WTC11 (cell line): ENCODE results near the gene GPRIN3.

ENCODE experiments used
- CREB1 ChIP-seq: sonication (generic); formaldehyde crosslinking; IDR thresholded peaks from 2 replicates; pipeline ENCODE4 v1.8.0; 2023; ENCODE audit warnings: mild to moderate bottlenecking, missing genetic modification reagents
- FOXJ3 ChIP-seq: sonication (generic); formaldehyde crosslinking; IDR thresholded peaks from 2 replicates; pipeline ENCODE4 v1.9.0; 2021; ENCODE audit warnings: missing genetic modification reagents, mild to moderate bottlenecking, borderline replicate concordance
- IRF2 ChIP-seq: sonication (generic); formaldehyde crosslinking; IDR thresholded peaks from 2 replicates; pipeline ENCODE4 v1.8.0; 2022; ENCODE audit warnings: low read depth, missing genetic modification reagents, borderline replicate concordance
- MAX ChIP-seq: sonication (generic); formaldehyde crosslinking; IDR thresholded peaks from 2 replicates; pipeline ENCODE4 v1.8.0; 2022; ENCODE audit warnings: mild to moderate bottlenecking, missing genetic modification reagents
- MYBL2 ChIP-seq: sonication (generic); formaldehyde crosslinking; IDR thresholded peaks from 2 replicates; pipeline ENCODE4 v1.8.1; 2023; ENCODE audit warnings: mild to moderate bottlenecking, moderate library complexity, missing genetic modification reagents
- NR2C2 ChIP-seq: sonication (generic); formaldehyde crosslinking; IDR thresholded peaks from 2 replicates; pipeline ENCODE4 v1.8.0; 2022; ENCODE audit warnings: mild to moderate bottlenecking, missing genetic modification reagents
- ZNF423 ChIP-seq: fragments of 250-450 bp; sonication (Bioruptor Pico); IDR thresholded peaks from 2 replicates; pipeline ENCODE4 v2.1.2; 2022; ENCODE audit warnings: mild to moderate bottlenecking, moderate library complexity
- TF ChIP-seq, protein P1 (sequence below): fragments of 200-600 bp; IDR thresholded peaks from 2 replicates; pipeline ENCODE4 v1.8.0; 2022; ENCODE audit warnings: antibody characterized with exemption
- TF ChIP-seq, protein P2 (sequence below): sonication (generic); formaldehyde crosslinking; IDR thresholded peaks from 2 replicates; pipeline ENCODE4 v1.8.0; 2022; ENCODE audit warnings: mild to moderate bottlenecking, missing genetic modification reagents
- TF ChIP-seq, protein P3 (sequence below): sonication (generic); formaldehyde crosslinking; IDR thresholded peaks from 2 replicates; pipeline ENCODE4 v1.8.1; 2023; ENCODE audit warnings: mild to moderate bottlenecking, missing genetic modification reagents, moderate library complexity

- TF ChIP-seq CREB1 (CRISPR knock-in tag) (no peak), MAX (CRISPR knock-in tag) (no peak), IRF2 (CRISPR knock-in tag) (no peak), FOXJ3 (CRISPR knock-in tag) (no peak), MYBL2 (CRISPR knock-in tag) (no peak), ZNF423 (CRISPR knock-in tag) (no peak), NR2C2 (CRISPR knock-in tag) (no peak)
- TF ChIP-seq, protein P1, sequence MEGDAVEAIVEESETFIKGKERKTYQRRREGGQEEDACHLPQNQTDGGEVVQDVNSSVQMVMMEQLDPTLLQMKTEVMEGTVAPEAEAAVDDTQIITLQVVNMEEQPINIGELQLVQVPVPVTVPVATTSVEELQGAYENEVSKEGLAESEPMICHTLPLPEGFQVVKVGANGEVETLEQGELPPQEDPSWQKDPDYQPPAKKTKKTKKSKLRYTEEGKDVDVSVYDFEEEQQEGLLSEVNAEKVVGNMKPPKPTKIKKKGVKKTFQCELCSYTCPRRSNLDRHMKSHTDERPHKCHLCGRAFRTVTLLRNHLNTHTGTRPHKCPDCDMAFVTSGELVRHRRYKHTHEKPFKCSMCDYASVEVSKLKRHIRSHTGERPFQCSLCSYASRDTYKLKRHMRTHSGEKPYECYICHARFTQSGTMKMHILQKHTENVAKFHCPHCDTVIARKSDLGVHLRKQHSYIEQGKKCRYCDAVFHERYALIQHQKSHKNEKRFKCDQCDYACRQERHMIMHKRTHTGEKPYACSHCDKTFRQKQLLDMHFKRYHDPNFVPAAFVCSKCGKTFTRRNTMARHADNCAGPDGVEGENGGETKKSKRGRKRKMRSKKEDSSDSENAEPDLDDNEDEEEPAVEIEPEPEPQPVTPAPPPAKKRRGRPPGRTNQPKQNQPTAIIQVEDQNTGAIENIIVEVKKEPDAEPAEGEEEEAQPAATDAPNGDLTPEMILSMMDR, result no peak
- TF ChIP-seq, protein P2, sequence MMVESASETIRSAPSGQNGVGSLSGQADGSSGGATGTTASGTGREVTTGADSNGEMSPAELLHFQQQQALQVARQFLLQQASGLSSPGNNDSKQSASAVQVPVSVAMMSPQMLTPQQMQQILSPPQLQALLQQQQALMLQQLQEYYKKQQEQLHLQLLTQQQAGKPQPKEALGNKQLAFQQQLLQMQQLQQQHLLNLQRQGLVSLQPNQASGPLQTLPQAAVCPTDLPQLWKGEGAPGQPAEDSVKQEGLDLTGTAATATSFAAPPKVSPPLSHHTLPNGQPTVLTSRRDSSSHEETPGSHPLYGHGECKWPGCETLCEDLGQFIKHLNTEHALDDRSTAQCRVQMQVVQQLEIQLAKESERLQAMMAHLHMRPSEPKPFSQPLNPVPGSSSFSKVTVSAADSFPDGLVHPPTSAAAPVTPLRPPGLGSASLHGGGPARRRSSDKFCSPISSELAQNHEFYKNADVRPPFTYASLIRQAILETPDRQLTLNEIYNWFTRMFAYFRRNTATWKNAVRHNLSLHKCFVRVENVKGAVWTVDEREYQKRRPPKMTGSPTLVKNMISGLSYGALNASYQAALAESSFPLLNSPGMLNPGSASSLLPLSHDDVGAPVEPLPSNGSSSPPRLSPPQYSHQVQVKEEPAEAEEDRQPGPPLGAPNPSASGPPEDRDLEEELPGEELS (CRISPR knock-in tag), result no peak
- TF ChIP-seq, protein P3, sequence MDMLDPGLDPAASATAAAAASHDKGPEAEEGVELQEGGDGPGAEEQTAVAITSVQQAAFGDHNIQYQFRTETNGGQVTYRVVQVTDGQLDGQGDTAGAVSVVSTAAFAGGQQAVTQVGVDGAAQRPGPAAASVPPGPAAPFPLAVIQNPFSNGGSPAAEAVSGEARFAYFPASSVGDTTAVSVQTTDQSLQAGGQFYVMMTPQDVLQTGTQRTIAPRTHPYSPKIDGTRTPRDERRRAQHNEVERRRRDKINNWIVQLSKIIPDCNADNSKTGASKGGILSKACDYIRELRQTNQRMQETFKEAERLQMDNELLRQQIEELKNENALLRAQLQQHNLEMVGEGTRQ (CRISPR knock-in tag), result no peak
Observed at GRCh38 chr4:89312066-89312465, 4.5 kb upstream of the GPRIN3 start.
